DOHH2 (cell line): Measurements from ENCODE around the gene PPP1R7.

Experiments
- H3F3A ChIP-seq: fragments of 200-600 bp; sonication (generic), shearing (Covaris generic); 2 replicates; pipeline ENCODE4 v1.6.0; 2016; ENCODE audit warnings: antibody characterized with exemption, mild to moderate bottlenecking; ENCODE audit not compliant: control insufficient read depth, insufficient read depth
- H3K27ac ChIP-seq: fragments of 200-600 bp; sonication (generic); 2 replicates; pipeline ENCODE4 v1.5.1; 2014; ENCODE audit warnings: low read depth, mild to moderate bottlenecking, low read length, moderate library complexity
- H3K27me3 ChIP-seq: fragments of 200-600 bp; sonication (generic); 2 replicates; pipeline ENCODE4 v1.6.1; 2014; ENCODE audit warnings: mild to moderate bottlenecking, low read length, mixed read lengths; ENCODE audit not compliant: control insufficient read depth
- H3K36me3 ChIP-seq: fragments of 200-600 bp; sonication (generic); 2 replicates; pipeline ENCODE4 v1.6.1; 2014; ENCODE audit warnings: mild to moderate bottlenecking, low read length, moderate library complexity, mixed read lengths; ENCODE audit not compliant: control insufficient read depth
- H3K4me1 ChIP-seq: fragments of 200-600 bp; sonication (generic); 2 replicates; pipeline ENCODE4 v1.6.1; 2014; ENCODE audit warnings: mild to moderate bottlenecking, low read length, mixed read lengths; ENCODE audit not compliant: control insufficient read depth
- H3K4me2 ChIP-seq: fragments of 200-600 bp; sonication (generic); 2 replicates; pipeline ENCODE4 v1.6.0; 2014; ENCODE audit warnings: mild to moderate bottlenecking, low read length, moderate library complexity
- H3K4me3 ChIP-seq: fragments of 200-600 bp; sonication (generic); 2 replicates; pipeline ENCODE4 v1.5.1; 2014; ENCODE audit warnings: mild to moderate bottlenecking, low read length, mixed read lengths
- H3K79me2 ChIP-seq: fragments of 200-600 bp; sonication (generic); 2 replicates; pipeline ENCODE4 v1.6.1; 2014; ENCODE audit warnings: mild to moderate bottlenecking, low read length, mixed read lengths; ENCODE audit not compliant: control insufficient read depth
- H3K9me2 ChIP-seq: fragments of 200-600 bp; sonication (generic); replicated peaks from 2 replicates; pipeline ENCODE4 v1.6.1; 2014; ENCODE audit warnings: mild to moderate bottlenecking, low read length, mixed read lengths; ENCODE audit not compliant: control insufficient read depth
- H3K9me3 ChIP-seq: fragments of 200-600 bp; sonication (generic); 2 replicates; pipeline ENCODE4 v1.6.1; 2014; ENCODE audit warnings: antibody characterized with exemption, low read length, mixed read lengths; ENCODE audit not compliant: control insufficient read depth, insufficient read depth
- H4K20me1 ChIP-seq: fragments of 200-600 bp; sonication (generic); 2 replicates; pipeline ENCODE4 v1.6.0; 2014; ENCODE audit warnings: low read depth, mild to moderate bottlenecking, antibody characterized with exemption, low read length, moderate library complexity; ENCODE audit not compliant: control insufficient read depth, insufficient read depth
- EZH2phosphoT487 ChIP-seq: fragments of 200-600 bp; sonication (generic); IDR thresholded peaks from 2 replicates; pipeline ENCODE4 v1.6.1; 2017; ENCODE audit warnings: borderline replicate concordance, mild to moderate bottlenecking, antibody characterized with exemption, low read length, moderate library complexity, mixed read lengths
- TF ChIP-seq, protein P1 (sequence below): fragments of 200-600 bp; sonication (generic); IDR thresholded peaks from one replicate; pipeline ENCODE4 v1.5.1; 2014; ENCODE audit warnings: antibody characterized with exemption, mild to moderate bottlenecking, low read depth, low read length; ENCODE audit not compliant: poor library complexity, severe bottlenecking

The PPP1R7 gene

DNA sequence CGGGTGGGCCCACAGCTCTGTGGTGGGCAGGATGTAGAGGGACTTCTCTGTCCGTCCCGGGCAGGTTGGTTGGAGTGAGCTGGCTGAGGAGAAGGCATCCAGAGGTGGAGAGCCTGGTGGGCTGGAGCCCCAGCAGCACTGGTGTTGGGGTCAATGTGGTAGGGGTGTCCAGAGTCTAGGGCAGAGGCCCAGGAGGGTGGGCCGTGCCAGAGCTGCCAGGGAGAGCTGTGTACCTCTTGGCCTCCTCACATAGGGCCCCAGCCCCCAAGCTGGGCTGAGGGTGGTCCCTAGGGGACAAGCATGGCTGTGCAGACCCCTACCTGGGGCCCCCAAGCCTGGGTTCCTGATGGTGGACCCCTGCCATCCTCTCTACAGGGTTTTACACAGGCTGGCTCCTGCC lies 54.2 kb downstream of the PPP1R7 start:
- no peaks in the 10 kb centered on the region for H3K79me2 ChIP-seq
- H3K4me3 ChIP-seq = no peak overlapping the region
- H4K20me1 ChIP-seq = no peaks in the 10 kb centered on the region
- no peaks in the 10 kb centered on the region for H3K9me3 ChIP-seq
- no peak overlapping the region for H3K27ac ChIP-seq
- H3K9me2 ChIP-seq = no peaks in the 10 kb centered on the region
- no peaks in the 10 kb centered on the region for H3K36me3 ChIP-seq
- no peaks in the 10 kb centered on the region for H3K4me1 ChIP-seq
- H3K4me2 ChIP-seq = no peak overlapping the region
- no peaks in the 10 kb centered on the region for H3K27me3 ChIP-seq
- no peaks in the 10 kb centered on the region for H3F3A ChIP-seq
- TF ChIP-seq EZH2phosphoT487 = no peak
- TF ChIP-seq, protein P1, sequence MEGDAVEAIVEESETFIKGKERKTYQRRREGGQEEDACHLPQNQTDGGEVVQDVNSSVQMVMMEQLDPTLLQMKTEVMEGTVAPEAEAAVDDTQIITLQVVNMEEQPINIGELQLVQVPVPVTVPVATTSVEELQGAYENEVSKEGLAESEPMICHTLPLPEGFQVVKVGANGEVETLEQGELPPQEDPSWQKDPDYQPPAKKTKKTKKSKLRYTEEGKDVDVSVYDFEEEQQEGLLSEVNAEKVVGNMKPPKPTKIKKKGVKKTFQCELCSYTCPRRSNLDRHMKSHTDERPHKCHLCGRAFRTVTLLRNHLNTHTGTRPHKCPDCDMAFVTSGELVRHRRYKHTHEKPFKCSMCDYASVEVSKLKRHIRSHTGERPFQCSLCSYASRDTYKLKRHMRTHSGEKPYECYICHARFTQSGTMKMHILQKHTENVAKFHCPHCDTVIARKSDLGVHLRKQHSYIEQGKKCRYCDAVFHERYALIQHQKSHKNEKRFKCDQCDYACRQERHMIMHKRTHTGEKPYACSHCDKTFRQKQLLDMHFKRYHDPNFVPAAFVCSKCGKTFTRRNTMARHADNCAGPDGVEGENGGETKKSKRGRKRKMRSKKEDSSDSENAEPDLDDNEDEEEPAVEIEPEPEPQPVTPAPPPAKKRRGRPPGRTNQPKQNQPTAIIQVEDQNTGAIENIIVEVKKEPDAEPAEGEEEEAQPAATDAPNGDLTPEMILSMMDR = no peak

DNA sequence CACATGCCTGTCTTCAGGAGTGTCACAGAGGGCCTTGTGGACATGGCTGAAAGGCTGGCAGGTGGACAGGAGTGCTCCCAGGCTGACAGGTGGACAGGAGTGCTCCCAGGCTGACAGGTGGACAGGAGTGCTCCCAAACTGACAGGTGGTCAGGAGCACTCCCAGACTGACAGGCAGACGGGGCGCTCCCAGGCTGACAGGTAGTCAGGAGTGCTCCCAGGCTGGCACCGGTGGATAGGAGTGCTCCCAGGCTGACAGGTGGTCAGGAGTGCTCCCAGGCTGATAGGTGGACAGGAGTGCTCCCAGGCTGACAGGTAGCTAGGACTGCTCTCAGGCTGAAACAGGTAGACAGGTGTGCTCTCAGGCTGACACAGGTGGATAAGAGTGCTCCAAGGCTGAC lies 54.8 kb downstream of the PPP1R7 start:
- no peak overlapping the region for H3K27ac ChIP-seq
- H4K20me1 ChIP-seq = no peaks in the 10 kb centered on the region
- H3K9me3 ChIP-seq = no peaks in the 10 kb centered on the region
- no peaks in the 10 kb centered on the region for H3K36me3 ChIP-seq
- TF ChIP-seq EZH2phosphoT487 = no peak
- TF ChIP-seq, protein P1 = no peak
- no peaks in the 10 kb centered on the region for H3K4me1 ChIP-seq
- H3K9me2 ChIP-seq = no peaks in the 10 kb centered on the region
- H3K79me2 ChIP-seq = no peaks in the 10 kb centered on the region
- H3K4me3 ChIP-seq = no peak overlapping the region
- H3F3A ChIP-seq = no peaks in the 10 kb centered on the region
- H3K27me3 ChIP-seq = no peaks in the 10 kb centered on the region
- no peak overlapping the region for H3K4me2 ChIP-seq

DNA sequence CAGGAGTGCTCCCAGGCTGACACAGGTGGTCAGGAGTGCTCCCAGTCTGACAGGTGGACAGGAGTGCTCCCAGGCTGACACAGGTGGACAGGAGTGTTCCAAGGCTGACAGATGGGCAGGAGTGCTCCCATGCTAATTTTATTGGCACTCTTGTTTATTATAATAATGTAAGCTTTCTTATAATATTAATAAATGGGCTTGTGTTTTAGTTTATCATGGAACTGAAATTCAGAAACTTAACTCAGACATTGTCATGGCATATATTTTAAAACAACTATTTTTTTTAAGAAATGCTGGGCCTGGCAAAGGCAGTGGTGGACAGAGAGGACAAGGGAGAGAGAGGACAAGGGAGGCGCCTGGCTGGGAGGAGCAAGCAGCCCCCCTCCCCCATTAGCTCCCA lies 56.9 kb downstream of the PPP1R7 start:
- no peaks in the 10 kb centered on the region for H3K9me3 ChIP-seq
- no peaks in the 10 kb centered on the region for H3K27me3 ChIP-seq
- H3K27ac ChIP-seq = no peak overlapping the region
- H3F3A ChIP-seq = no peaks in the 10 kb centered on the region
- no peaks in the 10 kb centered on the region for H4K20me1 ChIP-seq
- H3K4me2 ChIP-seq = no peak overlapping the region
- no peaks in the 10 kb centered on the region for H3K79me2 ChIP-seq
- no peak for TF ChIP-seq EZH2phosphoT487
- TF ChIP-seq, protein P1 = no peak
- H3K4me1 ChIP-seq = no peaks in the 10 kb centered on the region
- no peaks in the 10 kb centered on the region for H3K36me3 ChIP-seq
- H3K4me3 ChIP-seq = no peak overlapping the region
- H3K9me2 ChIP-seq = no peaks in the 10 kb centered on the region

DNA sequence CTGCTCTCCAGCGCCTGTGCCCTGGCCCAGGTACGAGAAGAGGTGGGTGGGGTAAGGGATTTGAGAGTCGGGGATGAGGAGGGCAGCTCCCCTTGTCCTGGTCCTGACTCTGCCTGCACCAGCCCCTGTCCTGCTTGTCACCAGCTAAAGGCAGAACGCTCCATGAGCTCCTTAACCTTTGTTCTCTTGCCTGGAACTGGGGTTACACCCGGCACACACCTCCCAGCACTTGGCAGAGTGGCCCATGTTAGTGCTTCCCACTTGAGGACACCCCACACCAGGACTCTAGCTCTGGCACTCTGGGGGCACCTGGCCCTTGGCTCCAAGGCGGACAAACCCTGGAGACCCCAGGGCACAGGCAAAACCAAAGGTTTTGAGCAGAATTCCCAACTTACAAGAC lies 57.4 kb downstream of the PPP1R7 start:
- Histone ChIP-seq H3K4me3 (no peak overlapping the region), H3K79me2 (no peaks in the 10 kb centered on the region), H4K20me1 (no peaks in the 10 kb centered on the region), H3K4me2 (no peak overlapping the region), H3K27ac (no peak overlapping the region), H3K9me2 (no peaks in the 10 kb centered on the region), H3K27me3 (no peaks in the 10 kb centered on the region), H3K9me3 (no peaks in the 10 kb centered on the region), H3K4me1 (no peaks in the 10 kb centered on the region), H3K36me3 (no peaks in the 10 kb centered on the region), H3F3A (no peaks in the 10 kb centered on the region)
- no peak for TF ChIP-seq EZH2phosphoT487
- TF ChIP-seq, protein P1 = no peak
